ENCODE data around the gene PAX5.
A peak's percentile ranks its signal among the peaks of the same experiment; 100 is the strongest.

Gene PAX5

GRCh38 chr9:36802201-36802920 lies 231.7 kb downstream of the PAX5 start:
- no peak for DNase-seq (ENCODE audit: low read depth)
- TF ChIP-seq CTCF (IDR thresholded peaks at IDR 0.05; ENCODE audit: insufficient read depth, low read depth, low read length, missing control alignments): no peak
- H3K4me3 ChIP-seq (ENCODE audit: low read depth, low read length): no peak overlapping the region

- DNase-seq (ENCODE audit: low read depth): no peak
- no peak overlapping the region for H3K4me3 ChIP-seq (ENCODE audit: low read depth, low read length)
- no peak for TF ChIP-seq CTCF (IDR thresholded peaks at IDR 0.05; ENCODE audit: insufficient read depth, low read depth, low read length, missing control alignments)
Measured at GRCh38 chr9:36800455-36800854, 233.6 kb downstream of the PAX5 start.

- H3K4me3 ChIP-seq (ENCODE audit: low read depth, low read length): no peak overlapping the region
- TF ChIP-seq CTCF (IDR thresholded peaks at IDR 0.05; ENCODE audit: insufficient read depth, low read depth, low read length, missing control alignments): peak; percentile 43
- DNase-seq (ENCODE audit: low read depth): peak; percentile 62
Measured at GRCh38 chr9:36798350-36799065, 235.6 kb downstream of the PAX5 start.

- DNase-seq (ENCODE audit: low read depth): no peak
- no peak for TF ChIP-seq CTCF (IDR thresholded peaks at IDR 0.05; ENCODE audit: insufficient read depth, low read depth, low read length, missing control alignments)
- H3K4me3 ChIP-seq (ENCODE audit: low read depth, low read length): no peak overlapping the region
Measured at GRCh38 chr9:36797471-36798220, 236.4 kb downstream of the PAX5 start.

GRCh38 chr9:36796671-36797419 lies 237.2 kb downstream of the PAX5 start:
- TF ChIP-seq CTCF (IDR thresholded peaks at IDR 0.05; ENCODE audit: insufficient read depth, low read depth, low read length, missing control alignments): no peak
- H3K4me3 ChIP-seq (ENCODE audit: low read depth, low read length): no peak overlapping the region
- no peak for DNase-seq (ENCODE audit: low read depth)

- TF ChIP-seq CTCF (IDR thresholded peaks at IDR 0.05; ENCODE audit: insufficient read depth, low read depth, low read length, missing control alignments): no peak
- no peak for DNase-seq (ENCODE audit: low read depth)
- no peak overlapping the region for H3K4me3 ChIP-seq (ENCODE audit: low read depth, low read length)
Measured at GRCh38 chr9:36794461-36794860, 239.6 kb downstream of the PAX5 start.
